RPMI7951 (cell line): Measurements from ENCODE around the gene TDRD3. TPM values are rescaled to one million over a fixed set of nuclear protein-coding genes. Genes with fewer than 3 reads are reported as not detected.
"Not testable (repeated sequence)": the region's sequence is repeated elsewhere in the genome, so short reads cannot be mapped to it uniquely, and the experiment has no call there.

Experiments used
- DNase-seq: peaks from one replicate; pipeline ENCODE4 v3.0.0-alpha.2; 2012; ENCODE audit warnings: low read depth
- total RNA-seq: library from RNA; depleted of rRNA; stranded (reverse); fragments of >200 nt; shearing (Covaris generic); gene quantifications from 2 replicates; pipeline ENCODE4 v1.2.3, GENCODE V29; 2014; rRNA removed

The TDRD3 gene
- 7.1 and 9.9 TPM in 2 replicates for total RNA-seq

GRCh38 chr13:60396783-60397703 lies at the start of gene TDRD3:
Gene TDRD3 (plus strand): TSS chr13:60397220. CDS start chr13:60397365, 145 bp downstream.
- DNase-seq: peak; percentile 78

GRCh38 chr13:60347690-60348089 lies 49.3 kb upstream of the TDRD3 start:
- DNase-seq: no peak

- DNase-seq: no peak
Measured at GRCh38 chr13:60348097-60348496, 48.9 kb upstream of the TDRD3 start.

GRCh38 chr13:60351326-60351725 lies 45.7 kb upstream of the TDRD3 start:
- peak; percentile 83 for DNase-seq

GRCh38 chr13:60351855-60352615 lies 45.0 kb upstream of the TDRD3 start:
- DNase-seq: peak; percentile 2

- DNase-seq: no peak
Measured at GRCh38 chr13:60352644-60353043, 44.4 kb upstream of the TDRD3 start.

- no peak for DNase-seq
Measured at GRCh38 chr13:60355056-60355455, 42.0 kb upstream of the TDRD3 start.

- DNase-seq: no peak
Measured at GRCh38 chr13:60356970-60357369, 40.0 kb upstream of the TDRD3 start.

- DNase-seq: no peak
Measured at GRCh38 chr13:60358453-60358852, 38.6 kb upstream of the TDRD3 start.

GRCh38 chr13:60363288-60363687 lies 33.7 kb upstream of the TDRD3 start:
- no peak for DNase-seq

- DNase-seq: no peak
Measured at GRCh38 chr13:60369242-60369641, 27.8 kb upstream of the TDRD3 start.

- no peak for DNase-seq
Measured at GRCh38 chr13:60370343-60370742, 26.7 kb upstream of the TDRD3 start.

- no peak for DNase-seq
Measured at GRCh38 chr13:60372141-60372540, 24.9 kb upstream of the TDRD3 start.

GRCh38 chr13:60379282-60379681 lies 17.7 kb upstream of the TDRD3 start:
- not testable (repeated sequence) for DNase-seq

- DNase-seq: no peak
Measured at GRCh38 chr13:60379837-60380565, 17.0 kb upstream of the TDRD3 start.

- DNase-seq: no peak
Measured at GRCh38 chr13:60384911-60385310, 12.1 kb upstream of the TDRD3 start.

GRCh38 chr13:60386250-60386649 lies 10.8 kb upstream of the TDRD3 start:
- no peak for DNase-seq

GRCh38 chr13:60392131-60392530 lies 4.9 kb upstream of the TDRD3 start:
- DNase-seq: no peak

- peak; percentile 91 for DNase-seq
Measured at GRCh38 chr13:60395971-60396782, 843 bp upstream of the TDRD3 start.

- DNase-seq: peak; percentile 76
Measured at GRCh38 chr13:60397704-60398378, 821 bp downstream of the TDRD3 start.
